Stomach (tissue), 9 donors: ENCODE measurements around the gene VCL. TPM values are rescaled to one million over a fixed set of nuclear protein-coding genes. Genes with fewer than 3 reads are reported as not detected.
"Not testable (repeated sequence)": the region's sequence is repeated elsewhere in the genome, so short reads cannot be mapped to it uniquely, and the experiment has no call there.

Experiments
- DNase-seq, 2 donors: peaks; one replicate each; pipeline versions ENCODE4 v3.0.0 to v3.0.0-alpha.2; 2013 to 2019
- H3K27ac ChIP-seq, 5 donors: fragments of 200-600 bp in 4 of 5; sonication (generic) in 4 of 5; one replicate each; pipeline ENCODE4 v1.5.1; 2013 to 2019; ENCODE audit warnings: mild to moderate bottlenecking in 1 of 5, moderate library complexity in 1 of 5
- H3K27me3 ChIP-seq, 3 donors: fragments of 200-600 bp; sonication (generic); one replicate each; pipeline ENCODE4 v1.5.1; 2017 to 2019; ENCODE audit warnings: mixed run types in 1 of 3
- H3K36me3 ChIP-seq, 4 donors: fragments of 200-600 bp; sonication (generic); 1 replicate in 3 of 4; 2 replicates in 1 of 4; pipeline ENCODE4 v1.5.1; 2016 to 2019
- H3K4me1 ChIP-seq, 4 donors: fragments of 200-600 bp; sonication (generic); one replicate each; pipeline ENCODE4 v1.5.1; 2016 to 2019
- H3K4me3 ChIP-seq, 4 donors: fragments of 200-600 bp; sonication (generic) in 3 of 4; one replicate each; pipeline ENCODE4 v1.5.1; 2016 to 2019; ENCODE audit warnings: mild to moderate bottlenecking in 1 of 4
- H3K9me3 ChIP-seq, 4 donors: fragments of 200-600 bp; sonication (generic); one replicate each; pipeline ENCODE4 v1.5.1; 2016 to 2019
- CTCF ChIP-seq, 7 experiments: fragments of 450-650 bp in 4 of 7; fragments of 200-600 bp in 3 of 7; sonication (generic) in 3 of 7; IDR thresholded peaks; one replicate each; pipeline ENCODE4 v1.5.1; 2016 to 2019; ENCODE audit warnings: antibody characterized with exemption in 7 of 7, control low read depth in 2 of 7, mild to moderate bottlenecking in 1 of 7
- EP300 ChIP-seq: sonication (generic); formaldehyde crosslinking; IDR thresholded peaks from one replicate; pipeline ENCODE4 v1.6.1; 2017; ENCODE audit warnings: antibody characterized with exemption
- POLR2A ChIP-seq, 4 donors: fragments of 450-650 bp; IDR thresholded peaks; one replicate each; pipeline ENCODE4 v1.6.1; 2016; ENCODE audit warnings: antibody characterized with exemption in 4 of 4, control low read depth in 2 of 4, mild to moderate bottlenecking in 1 of 4, moderate library complexity in 1 of 4
- POLR2AphosphoS5 ChIP-seq, 3 donors: sonication (generic); formaldehyde crosslinking; IDR thresholded peaks; one replicate each; pipeline ENCODE4 v1.6.1; 2016; ENCODE audit warnings: antibody characterized with exemption in 3 of 3
- WGBS, 5 donors: extraction: QIAGEN DNeasy Blood & Tissue Kit in 3 of 5; methylation state at CpG; one replicate each; pipeline versions ENCODE4 v1.1.5 to v1.1.7; 2013 to 2018; 5-methylcytosine and 5-hydroxymethylcytosine counted together
- intact Hi-C: fragments of 100-400 bp; cut with DNase I; formaldehyde crosslinking; loops from one replicate; pipeline ENCODE4 v1.15.1; 2023; ENCODE audit warnings: low total_unique reads
- polyA plus RNA-seq, 3 donors: library from polyadenylated mRNA; stranded (reverse); fragments of 200-250 nt; gene quantifications; one replicate each; pipeline ENCODE4 v1.2.3, GENCODE V29; 2013
- total RNA-seq, 5 donors: library from RNA; depleted of rRNA; stranded (reverse); fragments of >200 nt; gene quantifications; one replicate each; pipeline versions ENCODE4 v1.1.0 to v1.2.3, GENCODE V29; 2014 to 2016
- donor health status: healthy with polysubstance abuse.
- donor health status: Bipolar disorder and iron deficiency.
- donor health status: healthy.

VCL gene
- total and polyA plus RNA-seq, 8 donors: 11.2 to 211 (median 62.3) TPM

GRCh38 chr10:74027702-74028101, 29.8 kb downstream of the VCL start:
- no peaks in the 10 kb centered on the region for H3K9me3 ChIP-seq
- H3K4me1 ChIP-seq: peaks cover 6 to 82% (median 49%) of the 10 kb centered on the region in 4 donors
- no peak for DNase-seq
- H3K4me3 ChIP-seq: no peak overlapping the region
- WGBS, 5 donors: 92 to 96% (median 94%) methylated on average over 2 of the region's 2 CpGs
- H3K36me3 ChIP-seq: peaks cover 0 to 4% (median 0%) of the 10 kb centered on the region in 4 donors
- no peak for TF ChIP-seq POLR2A (IDR thresholded peaks at IDR 0.05)
- H3K27ac ChIP-seq: no peak overlapping the region
- intact Hi-C loops: no loop called here
- no peaks in the 10 kb centered on the region for H3K27me3 ChIP-seq

GRCh38 chr10:74029943-74030342, 32.0 kb downstream of the VCL start:
- H3K27ac ChIP-seq: no peak overlapping the region
- no peaks in the 10 kb centered on the region for H3K27me3 ChIP-seq
- no peak for DNase-seq
- H3K9me3 ChIP-seq: no peaks in the 10 kb centered on the region
- intact Hi-C loops: no loop called here
- no peak for TF ChIP-seq EP300
- no peak for TF ChIP-seq CTCF (IDR thresholded peaks at IDR 0.05)
- no peak for TF ChIP-seq POLR2AphosphoS5 (IDR thresholded peaks at IDR 0.05)
- TF ChIP-seq POLR2A (IDR thresholded peaks at IDR 0.05): no peak
- H3K4me1 ChIP-seq: peaks cover 0 to 80% (median 42%) of the 10 kb centered on the region in 4 donors
- 76 to 98% (median 85%) methylated on average over 1 of the region's 1 CpG for WGBS, 5 donors
- peaks cover 0 to 4% (median 0%) of the 10 kb centered on the region in 4 donors for H3K36me3 ChIP-seq
- H3K4me3 ChIP-seq: no peak overlapping the region

GRCh38 chr10:74032208-74032607, 34.3 kb downstream of the VCL start:
- H3K4me3 ChIP-seq, intact Hi-C loops, H3K9me3 ChIP-seq, DNase-seq, H3K27ac ChIP-seq, H3K27me3 ChIP-seq: not testable (repeated sequence)
- Histone ChIP-seq H3K4me1 (peaks cover 0 to 72% (median 34%) of the 10 kb centered on the region in 4 donors), H3K36me3 (peaks cover 0 to 11% (median 0%) of the 10 kb centered on the region in 4 donors)
- WGBS, 5 donors: 30 to 53% (median 41%) methylated on average over 1 of the region's 1 CpG

GRCh38 chr10:74032900-74033655, 35.2 kb downstream of the VCL start:
- no peak for TF ChIP-seq POLR2A (IDR thresholded peaks at IDR 0.05)
- TF ChIP-seq EP300: no peak
- TF ChIP-seq CTCF (IDR thresholded peaks at IDR 0.05): no peak
- no peak for TF ChIP-seq POLR2AphosphoS5 (IDR thresholded peaks at IDR 0.05)
- peak overlapping the region in 1 of 5 donors; percentile 15 for H3K27ac ChIP-seq
- no peaks in the 10 kb centered on the region for H3K9me3 ChIP-seq
- H3K4me3 ChIP-seq: no peak overlapping the region
- no peak for DNase-seq
- 62 to 79% (median 69%) methylated on average over 3 of the region's 3 CpGs for WGBS, 5 donors
- H3K36me3 ChIP-seq: peaks cover 0 to 11% (median 0%) of the 10 kb centered on the region in 4 donors
- intact Hi-C loops: no loop called here
- H3K4me1 ChIP-seq: peaks cover 0 to 73% (median 36%) of the 10 kb centered on the region in 4 donors
- H3K27me3 ChIP-seq: no peaks in the 10 kb centered on the region

GRCh38 chr10:74033702-74034101, 35.8 kb downstream of the VCL start:
- peak overlapping the region in 1 of 5 donors; percentile 15 for H3K27ac ChIP-seq
- WGBS, 5 donors: 82 to 97% (median 88%) methylated on average over 1 of the region's 1 CpG

More at GRCh38 chr10:74033702-74034101, 35.8 kb downstream of the VCL start:
- no peak overlapping the region for H3K4me3 ChIP-seq
- peaks cover 0 to 8% (median 0%) of the 10 kb centered on the region in 4 donors for H3K36me3 ChIP-seq
- TF ChIP-seq POLR2A (IDR thresholded peaks at IDR 0.05) (no peak), POLR2AphosphoS5 (IDR thresholded peaks at IDR 0.05) (no peak), CTCF (IDR thresholded peaks at IDR 0.05) (no peak), EP300 (no peak)
- no peaks in the 10 kb centered on the region for H3K27me3 ChIP-seq
- intact Hi-C loops: no loop called here
- peaks cover 0 to 79% (median 39%) of the 10 kb centered on the region in 4 donors for H3K4me1 ChIP-seq
- H3K9me3 ChIP-seq: no peaks in the 10 kb centered on the region
- no peak for DNase-seq
